ENCODE data around the gene TRPM3. TPM values are rescaled to one million over a fixed set of nuclear protein-coding genes. Genes with fewer than 3 reads are reported as not detected.

The TRPM3 gene
- total RNA-seq, 1 donor from 2014 or later, result not detected

DNA sequence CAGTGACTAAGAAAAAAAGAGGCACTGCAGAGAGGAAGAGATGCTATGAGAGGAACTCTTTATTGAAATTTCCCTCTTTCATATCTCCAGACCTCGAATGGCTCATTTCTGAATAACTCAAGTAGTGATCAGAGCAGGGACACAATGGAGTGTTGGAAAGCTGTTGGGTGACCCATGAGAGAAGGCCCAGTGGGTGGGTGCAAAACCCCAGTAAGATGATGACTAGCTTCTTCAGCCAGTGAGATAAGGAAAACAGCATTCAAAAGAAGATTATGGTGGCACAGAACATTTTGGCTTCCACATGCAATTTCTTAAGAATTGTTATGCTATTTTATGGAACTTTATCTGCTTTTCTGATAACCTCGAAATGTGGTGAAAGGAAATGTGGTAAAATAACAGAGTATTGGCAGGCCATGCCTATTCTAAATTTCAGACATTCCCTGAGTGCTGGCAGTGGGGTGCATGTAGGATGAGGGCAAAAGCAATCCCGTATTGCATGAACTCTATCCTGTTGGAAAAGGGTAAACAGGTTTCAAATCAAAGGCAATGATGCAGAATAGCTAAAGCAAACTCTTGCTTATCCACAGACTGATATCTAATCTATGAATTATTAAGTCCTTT lies 579.0 kb downstream of the TRPM3 start:
- ATAC-seq, result no peak

GRCh38 chr9:70540016-70540415 lies 581.4 kb downstream of the TRPM3 start:
- ATAC-seq, result no peak

- no peak for ATAC-seq
These were observed 581.9 kb downstream of the TRPM3 start for GRCh38 chr9:70539526-70539925.

- ATAC-seq, result no peak
These were observed 582.4 kb downstream of the TRPM3 start for GRCh38 chr9:70539001-70539400.

- no peak for ATAC-seq
These were observed 584.3 kb downstream of the TRPM3 start for GRCh38 chr9:70537084-70537483.

DNA sequence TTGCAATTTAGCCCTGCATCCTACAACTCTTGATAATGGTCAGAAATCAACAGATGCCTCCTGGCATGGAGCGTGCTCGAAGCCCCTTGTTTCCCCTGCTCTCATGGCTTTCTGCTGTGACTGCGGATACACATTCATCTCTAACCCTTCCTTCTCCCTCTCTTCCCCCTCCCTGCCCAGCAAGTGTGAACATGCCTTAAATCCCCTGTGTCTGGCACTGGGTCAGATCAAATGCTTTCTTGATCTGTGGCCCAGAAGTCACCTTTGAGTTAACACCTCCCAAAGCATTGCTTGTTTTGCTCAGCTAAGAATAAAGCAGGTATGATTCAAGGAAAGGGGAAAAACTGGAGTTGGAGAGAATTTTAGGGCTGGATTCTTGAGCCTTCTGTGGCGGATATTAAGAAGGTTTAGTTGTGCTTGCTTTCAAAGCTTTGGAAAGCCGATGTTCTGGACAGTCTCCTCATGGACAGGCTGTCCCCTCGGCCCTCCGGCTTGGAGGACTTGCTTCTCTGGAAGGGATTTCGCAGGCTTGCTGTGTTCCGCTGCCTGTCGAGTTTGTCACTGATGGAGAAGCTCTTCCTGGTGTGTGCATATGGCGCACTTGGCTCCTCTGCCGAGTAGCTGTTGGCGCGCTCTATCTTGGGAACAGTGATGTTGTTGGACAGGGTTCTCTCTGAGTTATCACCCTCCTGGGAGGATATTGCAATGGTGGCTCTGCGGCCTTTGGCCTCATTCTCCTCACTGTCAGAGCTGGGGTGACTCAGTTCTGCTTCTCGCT lies 585.7 kb downstream of the TRPM3 start:
- ATAC-seq, result peak; percentile 20

DNA sequence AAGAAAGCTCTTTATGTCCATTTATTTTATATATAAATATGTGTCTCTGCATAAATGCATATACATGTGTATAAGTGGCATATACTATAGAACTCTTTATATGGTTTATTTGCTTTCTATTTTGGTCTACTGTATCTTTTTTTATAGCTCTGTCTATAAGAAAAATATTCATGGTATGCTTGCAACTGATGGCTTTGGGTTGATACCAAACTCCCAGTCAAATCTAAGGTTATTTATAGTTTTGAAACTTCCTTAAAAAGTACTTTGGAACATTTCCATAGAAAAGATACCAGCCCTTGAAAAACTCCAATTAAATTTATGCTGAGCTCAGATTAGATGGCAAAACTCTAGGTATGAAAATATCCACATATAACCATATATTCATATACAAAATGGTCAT lies 587.0 kb downstream of the TRPM3 start:
- no peak for ATAC-seq

DNA sequence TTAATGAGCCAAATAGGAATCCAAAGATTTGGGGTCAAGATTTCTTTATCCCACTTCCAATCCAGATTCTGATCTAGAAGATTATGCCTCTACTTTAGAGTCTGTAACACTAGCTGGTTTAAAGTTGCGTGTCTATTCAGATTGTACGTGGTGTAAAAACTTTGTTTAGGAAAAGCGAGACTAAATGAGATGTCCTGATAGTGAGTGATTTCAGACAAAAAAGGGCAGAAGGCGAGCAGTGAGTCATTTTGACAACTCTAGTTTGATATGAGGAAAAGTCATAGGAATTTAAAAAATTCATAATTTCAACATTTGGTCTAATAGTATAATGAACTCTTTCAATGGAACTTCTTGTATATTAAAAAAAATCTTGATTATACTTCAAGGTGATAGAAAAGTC lies 587.4 kb downstream of the TRPM3 start:
- no peak for ATAC-seq

GRCh38 chr9:70533492-70533891 lies 587.9 kb downstream of the TRPM3 start:
- no peak for ATAC-seq

DNA sequence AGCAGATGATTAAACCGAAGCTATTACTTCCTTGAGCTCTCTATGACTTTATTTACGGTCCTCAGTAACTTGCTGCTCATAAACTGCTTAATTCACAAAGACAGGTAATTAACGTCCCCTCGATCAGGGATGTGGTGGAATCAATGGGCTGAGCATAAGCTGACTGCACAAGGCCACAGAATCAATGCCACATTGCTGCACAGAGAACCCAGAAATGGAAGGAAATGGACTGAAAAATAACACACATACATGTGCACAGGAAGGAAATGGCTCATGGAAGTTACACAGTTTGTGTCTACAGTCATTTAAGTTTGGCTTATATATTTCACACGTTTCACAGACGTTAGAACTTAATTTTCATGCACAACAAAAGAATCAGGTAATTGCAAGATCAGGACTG lies 588.7 kb downstream of the TRPM3 start:
- ATAC-seq, result no peak

GRCh38 chr9:70531311-70531710 lies 590.1 kb downstream of the TRPM3 start:
- ATAC-seq, result no peak

- no peak for ATAC-seq
These were observed 590.7 kb downstream of the TRPM3 start for GRCh38 chr9:70530716-70531115.

DNA sequence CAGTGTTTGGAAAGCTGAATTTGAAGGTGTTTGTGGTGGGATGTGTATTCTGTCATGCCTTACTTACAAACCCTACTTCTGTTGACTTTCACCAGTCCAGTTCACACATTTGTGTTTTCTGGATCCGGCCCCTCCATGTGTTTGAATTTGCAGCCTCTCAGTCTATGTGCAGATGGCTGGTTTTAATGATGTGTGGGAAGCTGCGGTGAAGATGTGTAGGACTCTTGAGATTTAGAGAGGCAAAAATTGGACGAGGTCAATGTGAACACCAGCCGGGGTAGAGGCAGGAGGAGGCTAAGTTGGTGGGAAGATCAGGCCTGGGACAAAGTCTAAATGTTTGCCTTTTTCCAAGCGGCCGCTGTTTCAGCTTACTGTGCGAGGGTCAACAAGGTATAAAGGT lies 591.6 kb downstream of the TRPM3 start:
- no peak for ATAC-seq

DNA sequence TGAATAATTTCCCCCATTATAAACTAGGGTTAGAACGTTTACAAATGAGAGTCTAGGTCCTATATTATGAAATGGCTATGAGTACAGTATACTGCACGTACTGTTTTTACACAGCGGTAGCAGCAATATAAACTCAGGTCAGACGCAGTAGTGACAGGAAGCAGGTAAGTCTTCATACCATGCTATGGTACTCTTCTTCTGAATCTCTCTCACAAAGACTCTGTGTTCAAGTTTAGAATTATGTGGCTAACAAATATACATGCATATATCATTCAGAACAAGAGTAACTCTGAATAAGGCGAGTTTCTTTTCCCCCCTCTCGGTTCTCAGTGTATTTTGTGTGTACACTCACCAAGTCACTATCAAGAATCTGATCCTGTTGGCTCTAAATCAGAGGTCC lies 592.0 kb downstream of the TRPM3 start:
- no peak for ATAC-seq

DNA sequence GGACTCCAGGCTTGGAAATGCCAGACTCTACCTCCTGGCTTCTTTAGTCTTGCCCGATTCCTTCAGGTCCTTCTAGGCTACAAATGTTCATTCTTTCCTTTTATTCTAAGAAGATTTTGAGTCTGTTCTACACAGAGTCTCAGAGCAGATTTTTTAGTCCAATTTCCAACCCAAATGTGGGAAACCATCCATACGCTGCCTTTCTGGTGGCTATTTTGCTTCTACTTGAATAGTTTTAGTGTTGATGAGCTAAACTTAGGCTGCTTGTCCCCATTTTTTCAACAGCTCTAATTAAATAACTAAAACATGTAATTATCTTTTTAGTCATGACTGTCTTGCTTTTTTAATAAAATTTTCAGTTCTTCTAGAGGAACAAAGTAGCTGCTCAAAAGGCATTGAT lies 594.5 kb downstream of the TRPM3 start:
- ATAC-seq, result no peak

DNA sequence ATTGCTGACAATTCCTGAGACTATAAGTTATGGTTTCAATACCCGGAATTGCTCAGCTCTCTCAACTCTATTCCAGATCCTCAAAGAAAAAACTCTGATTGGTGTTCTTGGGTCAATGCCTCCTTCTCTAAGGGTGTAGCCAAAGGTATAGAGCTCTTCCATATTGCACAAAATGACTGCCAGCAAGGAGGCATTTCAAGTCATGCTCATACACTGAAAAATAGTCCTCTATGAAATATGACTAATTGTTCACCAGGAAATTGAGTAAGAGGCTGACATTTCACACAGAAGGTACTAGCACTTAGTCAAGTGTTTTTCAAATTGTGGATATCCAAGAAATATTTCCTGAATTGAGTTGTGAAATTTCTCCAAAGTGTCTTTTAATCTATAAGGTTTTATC lies 595.9 kb downstream of the TRPM3 start:
- ATAC-seq, result peak; percentile 50

- ATAC-seq, result no peak
These were observed 601.3 kb downstream of the TRPM3 start for GRCh38 chr9:70519912-70520724.

- no peak for ATAC-seq
These were observed 603.4 kb downstream of the TRPM3 start for GRCh38 chr9:70517926-70518610.

- no peak for ATAC-seq
These were observed 607.1 kb downstream of the TRPM3 start for GRCh38 chr9:70514273-70514672.

DNA sequence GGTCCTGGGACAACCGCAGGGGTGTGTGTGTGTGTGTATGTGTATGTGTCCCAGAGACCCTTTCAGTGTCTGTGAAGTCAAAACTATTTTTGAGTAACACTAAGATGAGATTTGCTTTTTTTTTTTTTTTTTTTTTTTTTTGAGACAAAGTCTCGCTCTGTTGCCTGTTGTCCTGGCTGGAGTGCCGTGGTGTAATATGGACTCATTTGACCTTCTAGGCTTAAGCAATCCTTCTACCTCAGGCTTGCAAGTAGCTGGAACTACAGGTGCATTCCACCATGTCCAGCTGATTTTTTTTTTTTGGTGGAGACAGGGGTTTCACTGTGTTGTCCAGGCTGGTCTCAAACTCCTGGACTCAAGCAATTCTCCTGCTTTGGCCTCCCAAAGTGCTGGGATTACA lies 609.6 kb downstream of the TRPM3 start:
- no peak for ATAC-seq

- peak; percentile 55 for ATAC-seq
These were observed 611.2 kb downstream of the TRPM3 start for GRCh38 chr9:70510157-70510770.

- no peak for ATAC-seq
These were observed 615.3 kb downstream of the TRPM3 start for GRCh38 chr9:70506159-70506558.

DNA sequence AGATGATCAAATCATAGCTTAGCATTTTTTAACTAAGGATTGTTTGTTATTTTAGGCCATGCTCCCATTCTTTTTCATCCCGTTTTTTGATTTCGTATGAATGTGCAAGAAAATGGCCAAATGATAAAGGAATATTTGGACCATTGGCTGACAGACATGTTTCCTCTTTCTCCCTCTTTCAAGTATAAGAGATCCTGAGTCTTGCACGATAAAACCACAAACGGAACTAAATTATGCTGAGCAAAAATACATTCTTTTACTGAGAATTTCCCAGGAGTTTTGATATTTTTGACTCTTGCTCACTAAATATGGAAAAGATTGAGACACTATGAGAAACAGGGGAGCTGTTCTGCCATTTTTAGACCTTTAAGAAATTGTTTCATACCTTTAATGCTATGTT lies 616.6 kb downstream of the TRPM3 start:
- no peak for ATAC-seq

Measured in esophagus mucosa (tissue), 1 donor.